22Rv1 (cell line): Measurements from ENCODE around the gene UNC5A.

Experiments
- H3K27ac ChIP-seq: fragments of 450-650 bp; 2 replicates; pipeline ENCODE4 v1.5.1; 2017
- CTCF ChIP-seq: fragments of 450-650 bp; IDR thresholded peaks from 2 replicates; pipeline ENCODE4 v1.5.1; 2017; ENCODE audit warnings: mild to moderate bottlenecking
- ZFX ChIP-seq: fragments of 450-650 bp; IDR thresholded peaks from 2 replicates; pipeline ENCODE4 v1.6.1; 2017; ENCODE audit warnings: antibody characterized with exemption, borderline replicate concordance

UNC5A gene

GRCh38 chr5:176899296-176899891, 89.0 kb downstream of the UNC5A start, which contains the start of gene HK3:
HK3 (minus strand) TSS chr5:176899346; CDS start chr5:176896159, 3,187 bp downstream.
- TF ChIP-seq CTCF: no peak
- TF ChIP-seq ZFX: no peak
- no peak within 1 kb of the TSS for H3K27ac ChIP-seq

- no peak for TF ChIP-seq ZFX
- TF ChIP-seq CTCF: no peak
- H3K27ac ChIP-seq: no peak overlapping the region
These were observed 89.8 kb downstream of the UNC5A start for GRCh38 chr5:176899946-176900779.

DNA sequence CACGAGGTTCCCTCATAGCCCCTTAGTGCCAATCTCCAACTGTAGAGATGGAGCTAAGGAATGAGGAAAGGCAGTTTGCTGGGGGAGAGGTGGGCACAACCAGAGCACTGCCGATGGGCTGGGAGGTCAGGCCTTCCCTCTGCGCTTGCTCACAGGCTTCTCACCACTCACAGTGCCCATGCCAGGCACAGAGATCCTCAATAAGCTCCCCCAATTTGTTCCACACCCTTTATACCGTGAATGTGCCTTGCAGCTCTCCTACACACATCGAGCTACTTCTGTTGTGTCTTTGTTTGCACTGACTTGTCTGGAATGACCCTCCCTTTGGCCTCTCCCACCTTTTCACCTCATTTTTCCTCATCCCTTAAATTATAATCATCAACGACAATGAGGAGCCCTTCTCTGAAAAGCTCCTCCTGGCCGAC, 90.4 kb downstream of the UNC5A start:
- TF ChIP-seq ZFX (no peak), CTCF (no peak)
- no peak overlapping the region for H3K27ac ChIP-seq

- H3K27ac ChIP-seq: no peak overlapping the region
These were observed 91.1 kb downstream of the UNC5A start for GRCh38 chr5:176901260-176902101.

GRCh38 chr5:176902102-176902814, 91.9 kb downstream of the UNC5A start:
- TF ChIP-seq ZFX (no peak), CTCF (no peak)
- no peak overlapping the region for H3K27ac ChIP-seq

More at GRCh38 chr5:176901260-176902101, 91.1 kb downstream of the UNC5A start:
- TF ChIP-seq ZFX (no peak), CTCF (no peak)

- no peak overlapping the region for H3K27ac ChIP-seq
- no peak for TF ChIP-seq CTCF
These were observed 92.7 kb downstream of the UNC5A start for GRCh38 chr5:176902911-176903664.
